Esophagus squamous epithelium (tissue), 4 donors: Measurements from ENCODE around the gene TREH.

Source experiments
- CTCF ChIP-seq, 6 experiments: fragments of 450-650 bp in 4 of 6; fragments of 200-600 bp in 2 of 6; sonication (generic) in 2 of 6; IDR thresholded peaks; one replicate each; pipeline ENCODE4 v1.5.1; 2016 to 2019; ENCODE audit warnings: antibody characterized with exemption in 6 of 6, mild to moderate bottlenecking in 4 of 6, moderate library complexity in 4 of 6
- POLR2A ChIP-seq, 4 donors: fragments of 450-650 bp; IDR thresholded peaks; one replicate each; pipeline ENCODE4 v1.6.1; 2017; ENCODE audit warnings: antibody characterized with exemption in 4 of 4, mild to moderate bottlenecking in 4 of 4, moderate library complexity in 3 of 4

- TF ChIP-seq POLR2A (IDR thresholded peaks at IDR 0.05): no peak
- no peak for TF ChIP-seq CTCF (IDR thresholded peaks at IDR 0.05)
Measured at GRCh38 chr11:118706546-118706825, 27.0 kb upstream of the TREH start.
